Mucosa of stomach (tissue), 1 donor: ENCODE results near the gene P2RY12.

Experiments used
- H3K27me3 ChIP-seq: one replicate; pipeline ENCODE4 v1.7.0; 2013; ENCODE audit warnings: mild to moderate bottlenecking, low read length; ENCODE audit not compliant: control insufficient read depth, insufficient read depth
- H3K36me3 ChIP-seq: one replicate; pipeline ENCODE4 v1.7.0; 2013; ENCODE audit warnings: low read length; ENCODE audit not compliant: control insufficient read depth, insufficient read depth
- H3K4me1 ChIP-seq: one replicate; pipeline ENCODE4 v1.7.0; 2013; ENCODE audit warnings: mild to moderate bottlenecking, low read length; ENCODE audit not compliant: control insufficient read depth, insufficient read depth
- H3K4me3 ChIP-seq: one replicate; pipeline ENCODE4 v1.7.0; 2013; ENCODE audit warnings: low read length
- H3K9ac ChIP-seq: one replicate; pipeline ENCODE4 v1.7.0; 2013; ENCODE audit warnings: mild to moderate bottlenecking, low read length, moderate library complexity
- H3K9me3 ChIP-seq: one replicate; pipeline ENCODE4 v1.7.0; 2013; ENCODE audit warnings: mild to moderate bottlenecking, low read length, moderate library complexity; ENCODE audit not compliant: control insufficient read depth
- donor health status: Pancreatic carcinoma.

Gene P2RY12

GRCh38 chr3:151299006-151299405, 85.5 kb downstream of the P2RY12 start:
- Histone ChIP-seq H3K9ac (no peak overlapping the region), H3K27me3 (no peaks in the 10 kb centered on the region), H3K36me3 (no peaks in the 10 kb centered on the region), H3K9me3 (no peaks in the 10 kb centered on the region), H3K4me3 (no peak overlapping the region), H3K4me1 (no peaks in the 10 kb centered on the region)

GRCh38 chr3:151297429-151297828, 87.1 kb downstream of the P2RY12 start:
- H3K4me1 ChIP-seq = no peaks in the 10 kb centered on the region

DNA sequence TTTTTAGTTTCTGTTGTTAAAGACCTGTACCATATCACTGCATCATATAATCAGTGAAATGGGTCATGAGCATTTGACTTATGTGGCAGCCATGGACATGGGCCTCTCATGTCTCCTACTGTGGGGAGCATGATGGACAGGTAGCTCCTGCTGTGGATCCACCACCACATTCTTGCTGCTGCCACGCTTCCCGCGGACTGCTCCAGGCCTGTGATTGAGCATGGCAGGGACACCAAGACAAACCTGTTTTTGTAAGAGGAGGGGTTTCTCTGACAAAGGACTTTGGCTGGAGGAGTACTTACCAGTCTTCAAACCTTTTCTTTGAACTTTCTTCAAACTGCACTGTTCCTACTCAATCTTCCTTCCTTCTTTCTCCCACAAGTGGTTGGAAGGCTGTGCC, 88.3 kb downstream of the P2RY12 start:
- H3K9me3 ChIP-seq = no peaks in the 10 kb centered on the region
- no peak overlapping the region for H3K9ac ChIP-seq
- H3K36me3 ChIP-seq = no peaks in the 10 kb centered on the region

More at GRCh38 chr3:151297429-151297828, 87.1 kb downstream of the P2RY12 start:
- no peaks in the 10 kb centered on the region for H3K36me3 ChIP-seq
- H3K9me3 ChIP-seq = no peaks in the 10 kb centered on the region
- H3K4me3 ChIP-seq = no peak overlapping the region
- no peak overlapping the region for H3K9ac ChIP-seq
- H3K27me3 ChIP-seq = no peaks in the 10 kb centered on the region

DNA sequence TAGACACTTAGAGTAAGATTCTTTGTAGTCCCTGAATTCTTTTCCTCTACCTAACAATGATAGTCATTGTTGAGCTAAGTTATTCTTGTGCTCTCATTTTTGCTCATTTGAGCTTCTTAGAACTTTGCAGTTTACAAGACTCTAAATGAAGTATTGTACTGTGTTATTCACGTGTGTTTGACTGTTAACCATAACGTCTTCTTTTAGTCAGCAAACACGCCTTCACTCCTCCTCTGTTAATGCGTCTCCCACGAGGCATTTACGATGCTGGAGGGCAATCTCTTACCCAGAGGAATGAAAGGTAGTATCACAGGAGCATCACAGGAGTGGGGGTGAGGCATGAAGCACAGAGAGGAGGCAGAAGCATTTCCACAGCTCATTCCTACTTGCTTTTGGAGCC, 91.4 kb downstream of the P2RY12 start:
- Histone ChIP-seq H3K9me3 (no peaks in the 10 kb centered on the region), H3K36me3 (no peaks in the 10 kb centered on the region), H3K4me1 (no peaks in the 10 kb centered on the region), H3K4me3 (no peak overlapping the region), H3K9ac (no peak overlapping the region), H3K27me3 (no peaks in the 10 kb centered on the region)

More for the DNA sequence above, 88.3 kb downstream of the P2RY12 start:
- H3K4me1 ChIP-seq = no peaks in the 10 kb centered on the region
- no peak overlapping the region for H3K4me3 ChIP-seq
- H3K27me3 ChIP-seq = no peaks in the 10 kb centered on the region

DNA sequence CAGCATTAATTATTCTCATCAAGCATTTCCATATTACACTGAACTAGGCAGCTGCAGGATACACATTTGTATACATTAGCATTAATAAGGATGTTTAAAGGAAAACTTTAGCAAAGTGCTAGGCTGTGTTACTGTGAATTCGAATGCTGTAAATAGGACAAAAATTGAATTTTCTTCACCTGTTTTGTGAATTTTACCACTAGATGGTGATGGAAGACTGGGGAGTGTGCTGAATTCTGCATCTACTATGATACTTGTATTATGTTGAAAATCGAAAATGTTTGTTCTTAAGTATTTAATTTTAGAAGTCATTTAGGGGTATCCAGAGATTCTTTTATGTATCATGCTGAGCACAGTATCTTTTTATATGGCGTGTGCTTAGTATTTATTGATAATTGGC, 93.9 kb downstream of the P2RY12 start:
- no peak overlapping the region for H3K4me3 ChIP-seq
- H3K9ac ChIP-seq = no peak overlapping the region
- H3K4me1 ChIP-seq = no peaks in the 10 kb centered on the region
- H3K36me3 ChIP-seq = no peaks in the 10 kb centered on the region
- no peaks in the 10 kb centered on the region for H3K9me3 ChIP-seq
- no peaks in the 10 kb centered on the region for H3K27me3 ChIP-seq

GRCh38 chr3:151289445-151289844, 95.1 kb downstream of the P2RY12 start:
- Histone ChIP-seq H3K9me3 (no peaks in the 10 kb centered on the region), H3K4me3 (no peak overlapping the region), H3K4me1 (peaks cover under 1% of the 10 kb centered on the region), H3K9ac (no peak overlapping the region), H3K27me3 (no peaks in the 10 kb centered on the region), H3K36me3 (no peaks in the 10 kb centered on the region)
